GM12878 (cell line): ENCODE results near the gene KCNK13. TPM values are rescaled to one million over a fixed set of nuclear protein-coding genes. Genes with fewer than 3 reads are reported as not detected.

Experiments used
- ATAC-seq: fragments of 200-7000 bp; cut with Tn5 transposase; 3 replicates; pipeline ENCODE4 v1.9.1; 2020; ENCODE audit warnings: mild to moderate bottlenecking, moderate library complexity
- BruUV-seq: library from RNA; stranded (reverse); fragments of 400-500 nt; replicated peaks from 2 replicates; lab custom pipeline; 2021; lab: Mats Ljungman, UMichigan
- CTCF ChIA-PET: fragments of 300-600 bp; sonication (Branson Sonifier 250); formaldehyde crosslinking; extraction: SDS; loops from one replicate; lab custom pipeline; 2021; ENCODE audit warnings: inconsistent platforms; lab: Yijun Ruan, JAX
- POLR2A ChIA-PET: fragments of 350-600 bp; formaldehyde crosslinking; extraction: SDS; loops from one replicate; lab custom pipeline; 2021; ENCODE audit warnings: inconsistent platforms; lab: Charles Lee
- RAD21 ChIA-PET: fragments of 300-600 bp; sonication (Branson Sonifier 250); formaldehyde crosslinking; loops from one replicate; lab custom pipeline; 2023; ENCODE audit warnings: antibody characterized with exemption; ENCODE audit not compliant: unreplicated experiment; lab: Charles Lee
- SMC1A ChIA-PET: fragments of 300-600 bp; sonication (Branson Sonifier 250); formaldehyde crosslinking; loops from one replicate; lab custom pipeline; 2023; ENCODE audit not compliant: unreplicated experiment, uncharacterized antibody; lab: Charles Lee
- DNase-seq: peaks from one replicate; pipeline ENCODE4 v3.0.0-alpha.2; 2011; ENCODE audit warnings: low read depth, low spot score
- FAIRE-seq: peaks from 3 replicates; lab custom pipeline; 2011; peaks lifted over from hg19 to GRCh38; lab: Jason Lieb, UNC
- H2AFZ ChIP-seq: 2 replicates; pipeline ENCODE4 v1.6.0; 2011; ENCODE audit warnings: low read depth, low read length, control low read depth; ENCODE audit not compliant: control insufficient read depth
- H3K27ac ChIP-seq: 2 replicates; pipeline ENCODE4 v1.5.1; 2011; ENCODE audit warnings: control low read depth; ENCODE audit not compliant: control insufficient read depth, insufficient read depth
- H3K27me3 ChIP-seq, 2 experiments: replicated peaks in 1 of 2; 2 replicates each; pipeline versions ENCODE4 v1.6.0 to v1.6.1; 2011; ENCODE audit warnings: low read length in 1 of 2; ENCODE audit not compliant: control insufficient read depth in 2 of 2, insufficient read depth in 2 of 2
- H3K36me3 ChIP-seq, 2 experiments: 2 replicates each; pipeline ENCODE4 v1.5.1; 2011; ENCODE audit warnings: low read length in 1 of 2; ENCODE audit not compliant: control insufficient read depth in 2 of 2, insufficient read depth in 2 of 2
- H3K4me1 ChIP-seq: 2 replicates; pipeline ENCODE4 v1.6.1; 2011; ENCODE audit warnings: mild to moderate bottlenecking, low read length, moderate library complexity, mixed read lengths; ENCODE audit not compliant: control insufficient read depth, insufficient read depth
- H3K4me2 ChIP-seq: 2 replicates; pipeline ENCODE4 v1.6.0; 2011; ENCODE audit warnings: control low read depth; ENCODE audit not compliant: control insufficient read depth, insufficient read depth
- H3K4me3 ChIP-seq: fragments of 200-600 bp; sonication (generic); 2 replicates; pipeline ENCODE4 v1.5.1; 2016
- H3K79me2 ChIP-seq: 2 replicates; pipeline ENCODE4 v1.6.0; 2011; ENCODE audit warnings: low read length; ENCODE audit not compliant: control insufficient read depth, insufficient read depth
- H3K9ac ChIP-seq: 2 replicates; pipeline ENCODE4 v1.8.0; 2011; ENCODE audit warnings: low read length, control low read depth, mixed read lengths; ENCODE audit not compliant: control insufficient read depth, insufficient read depth
- H3K9me3 ChIP-seq: replicated peaks from 3 replicates; pipeline ENCODE4 v1.5.1; 2011; ENCODE audit warnings: mild to moderate bottlenecking, low read length; ENCODE audit not compliant: control insufficient read depth, insufficient read depth
- H4K20me1 ChIP-seq: 2 replicates; pipeline ENCODE4 v1.6.0; 2011; ENCODE audit not compliant: control insufficient read depth, insufficient read depth
- KLF5 ChIP-seq: fragments of 450-650 bp; IDR thresholded peaks from 2 replicates; pipeline ENCODE4 v1.6.1; 2014; ENCODE audit warnings: mild to moderate bottlenecking; ENCODE audit not compliant: partially characterized antibody
- MEF2B ChIP-seq: fragments of 450-650 bp; IDR thresholded peaks from 2 replicates; pipeline ENCODE4 v1.6.1; 2018; ENCODE audit warnings: mild to moderate bottlenecking, moderate library complexity; ENCODE audit not compliant: partially characterized antibody, poor library complexity, severe bottlenecking
- NFYA ChIP-seq: IDR thresholded peaks from 2 replicates; pipeline ENCODE4 v1.6.1; 2011; ENCODE audit warnings: low read depth, mild to moderate bottlenecking, low read length, improper control_type of control experiment, borderline replicate concordance
- WGBS: methylation state at CpG from one replicate; pipeline ENCODE4 v1.1.6; 2016; ENCODE audit warnings: low lambda C conversion rate; ENCODE audit not compliant: insufficient replicate concordance, insufficient coverage; ENCODE audit errors: missing lambda C conversion rate; 5-methylcytosine and 5-hydroxymethylcytosine counted together
- in situ Hi-C: fragments of 300-500 bp; cut with MboI; formaldehyde crosslinking; loops from 9 replicates; pipeline ENCODE4 v1.14.3; 2018; ENCODE audit warnings: mixed read lengths
- intact Hi-C: fragments of 100-400 bp; cut with micrococcal nuclease; formaldehyde crosslinking; loops from one replicate; pipeline ENCODE4 v1.14.2; 2022; ENCODE audit not compliant: unreplicated experiment
- polyA plus RNA-seq, 11 experiments: library from polyadenylated mRNA; depleted of rRNA in 4 of 11; unstranded in 6 of 11; stranded (reverse) in 5 of 11; fragments of >200 nt; fragmentation: Nextera tagmentation in 4 of 11; fragmentation: Illumina TruSeq in 1 of 11; extraction: Ambion mirVana in 4 of 11; extraction: Trizol in 1 of 11; gene quantifications; 1 replicate in 1 of 11; 2 replicates in 10 of 11; pipeline versions ENCODE4 v1.2.1 to v1.2.3, GENCODE V29; 2011 to 2016; ENCODE audit warnings: inconsistent platforms in 2 of 11, missing spikeins in 2 of 11, low read depth in 1 of 11
- total RNA-seq, 4 experiments: library from RNA; depleted of rRNA in 3 of 4; stranded (reverse); fragments of >200 nt in 3 of 4; fragmentation: Illumina TruSeq in 1 of 4; extraction: Trizol in 1 of 4; gene quantifications; 2 replicates each; pipeline versions ENCODE4 v1.2.1 to v1.2.3, GENCODE V29; 2013 to 2021
- TF ChIP-seq, protein P1 (sequence below): IDR thresholded peaks from 2 replicates; pipeline ENCODE4 v1.6.1; 2011; ENCODE audit warnings: borderline replicate concordance, low read depth, mild to moderate bottlenecking, moderate library complexity, low read length; ENCODE audit not compliant: insufficient read depth, poor library complexity, severe bottlenecking

The KCNK13 gene
- total and polyA plus RNA-seq, 10 of the 15 experiments (the other 5 are each of a cell fraction or from before 2014, with no cell fraction given): not detected

DNA sequence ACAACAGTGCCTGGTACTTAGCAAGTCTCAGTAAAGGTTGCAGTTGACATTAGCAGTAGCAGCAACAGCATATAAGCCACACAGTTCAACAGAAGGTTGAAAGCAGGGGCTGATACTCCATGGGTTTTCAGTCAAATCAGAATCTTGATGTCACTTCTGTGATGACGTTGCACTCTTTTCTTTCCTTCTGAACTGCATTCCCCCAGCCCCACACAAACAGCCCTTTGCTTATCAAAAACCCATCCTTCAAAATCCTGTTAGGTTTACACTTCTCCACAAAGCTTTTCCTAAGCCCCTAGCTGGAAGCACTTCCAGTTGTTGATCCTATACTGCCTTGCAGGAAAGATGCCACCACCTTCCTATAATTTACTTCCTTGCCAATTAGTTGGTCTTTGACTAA, 34.0 kb upstream of the KCNK13 start:
- no peaks in the 10 kb centered on the region for H3K27me3 ChIP-seq
- CTCF ChIA-PET: no interaction called here
- intact Hi-C loops: no loop called here
- H4K20me1 ChIP-seq: no peaks in the 10 kb centered on the region
- no peak overlapping the region for H3K27ac ChIP-seq
- 83% methylated on average over 1 of the region's 1 CpG for WGBS
- no peak for DNase-seq
- no peak overlapping the region for H3K4me3 ChIP-seq
- RAD21 ChIA-PET: no interaction called here
- POLR2A ChIA-PET: no interaction called here
- H3K79me2 ChIP-seq: no peaks in the 10 kb centered on the region
- TF ChIP-seq, protein P1, sequence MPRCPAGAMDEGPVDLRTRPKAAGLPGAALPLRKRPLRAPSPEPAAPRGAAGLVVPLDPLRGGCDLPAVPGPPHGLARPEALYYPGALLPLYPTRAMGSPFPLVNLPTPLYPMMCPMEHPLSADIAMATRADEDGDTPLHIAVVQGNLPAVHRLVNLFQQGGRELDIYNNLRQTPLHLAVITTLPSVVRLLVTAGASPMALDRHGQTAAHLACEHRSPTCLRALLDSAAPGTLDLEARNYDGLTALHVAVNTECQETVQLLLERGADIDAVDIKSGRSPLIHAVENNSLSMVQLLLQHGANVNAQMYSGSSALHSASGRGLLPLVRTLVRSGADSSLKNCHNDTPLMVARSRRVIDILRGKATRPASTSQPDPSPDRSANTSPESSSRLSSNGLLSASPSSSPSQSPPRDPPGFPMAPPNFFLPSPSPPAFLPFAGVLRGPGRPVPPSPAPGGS: no peak
- no peak for TF ChIP-seq NFYA
- no peaks in the 10 kb centered on the region for H3K9me3 ChIP-seq
- ATAC-seq: no peak
- no peaks in the 10 kb centered on the region for H3K4me1 ChIP-seq
- H3K9ac ChIP-seq: no peak overlapping the region
- in situ Hi-C loops: no loop called here
- FAIRE-seq: no peak
- SMC1A ChIA-PET: no interaction called here
- H3K4me2 ChIP-seq: no peak overlapping the region
- H2AFZ ChIP-seq: no peak overlapping the region
- BruUV-seq: no TSS peak
- peaks cover 7 to 23% of the 10 kb centered on the region in 2 experiments for H3K36me3 ChIP-seq

- RAD21 ChIA-PET: no interaction called here
- Histone ChIP-seq H3K36me3 (peaks cover 5 to 15% of the 10 kb centered on the region in 2 experiments), H3K4me2 (no peak overlapping the region), H3K27ac (no peak overlapping the region)
- peak; percentile 3 for DNase-seq
- TF ChIP-seq MEF2B: peak; percentile 68
- no peak for TF ChIP-seq KLF5
- TF ChIP-seq, all 136 proteins: peak for 1
- ATAC-seq: peak; percentile 75
- intact Hi-C loops (no loop called here), in situ Hi-C loops (no loop called here)
- WGBS: 50% methylated on average over 2 of the region's 2 CpGs
- no peak overlapping the region for H2AFZ ChIP-seq
- H4K20me1 ChIP-seq: no peaks in the 10 kb centered on the region
- ChIA-PET SMC1A (no interaction called here), CTCF (no interaction called here), POLR2A (no interaction called here)
- no peaks in the 10 kb centered on the region for H3K79me2 ChIP-seq
- no peak overlapping the region for H3K4me3 ChIP-seq
- no peaks in the 10 kb centered on the region for H3K9me3 ChIP-seq
- no peaks in the 10 kb centered on the region for H3K27me3 ChIP-seq
- no TSS peak for BruUV-seq
- no peak for FAIRE-seq
- H3K4me1 ChIP-seq: peaks cover 7% of the 10 kb centered on the region
- no peak overlapping the region for H3K9ac ChIP-seq
These were observed 27.6 kb upstream of the KCNK13 start for GRCh38 chr14:90034156-90034555.
